Mesendoderm (in vitro differentiated cells): Measurements from ENCODE around the gene ICAM4. TPM values are rescaled to one million over a fixed set of nuclear protein-coding genes. Genes with fewer than 3 reads are reported as not detected.
"Not testable (repeated sequence)": the region's sequence is repeated elsewhere in the genome, so short reads cannot be mapped to it uniquely, and the experiment has no call there.

Experiments
- DNase-seq: peaks from one replicate; pipeline ENCODE4 v3.0.0; 2013
- H2AK5ac ChIP-seq: 2 replicates; pipeline ENCODE4 v1.6.1; 2013; ENCODE audit warnings: low read length, inconsistent platforms
- H2BK120ac ChIP-seq: 2 replicates; pipeline ENCODE4 v1.6.1; 2013; ENCODE audit warnings: low read depth, mild to moderate bottlenecking, low read length, moderate library complexity, mixed read lengths
- H2BK15ac ChIP-seq: replicated peaks from 2 replicates; pipeline ENCODE4 v1.6.1; 2013; ENCODE audit warnings: low read depth, mild to moderate bottlenecking, moderate library complexity
- H2BK5ac ChIP-seq: 2 replicates; pipeline ENCODE4 v1.6.1; 2013; ENCODE audit warnings: low read length, inconsistent platforms
- H3K18ac ChIP-seq: 2 replicates; pipeline ENCODE4 v1.6.1; 2013; ENCODE audit warnings: mild to moderate bottlenecking, low read length, mixed read lengths
- H3K23ac ChIP-seq: one replicate; pipeline ENCODE4 v1.6.1; 2013; ENCODE audit warnings: low read length
- H3K27ac ChIP-seq: 2 replicates; pipeline ENCODE4 v1.5.1; 2013; ENCODE audit warnings: low read depth, mild to moderate bottlenecking, inconsistent platforms, low read length, moderate library complexity
- H3K27me3 ChIP-seq: 2 replicates; pipeline ENCODE4 v1.6.1; 2013; ENCODE audit warnings: low read length, control low read depth, mild to moderate bottlenecking, inconsistent platforms; ENCODE audit not compliant: insufficient read depth, poor library complexity
- H3K36me3 ChIP-seq: 2 replicates; pipeline ENCODE4 v1.6.1; 2013; ENCODE audit warnings: low read length, inconsistent platforms; ENCODE audit not compliant: control insufficient read depth, insufficient read depth
- H3K4ac ChIP-seq: one replicate; pipeline ENCODE4 v1.6.1; 2013; ENCODE audit warnings: low read depth, mild to moderate bottlenecking, low read length, moderate library complexity
- H3K4me1 ChIP-seq: 2 replicates; pipeline ENCODE4 v1.6.1; 2013; ENCODE audit warnings: low read depth, low read length, inconsistent platforms; ENCODE audit not compliant: control insufficient read depth
- H3K4me2 ChIP-seq: 2 replicates; pipeline ENCODE4 v1.6.1; 2013; ENCODE audit warnings: low read length
- H3K4me3 ChIP-seq: 2 replicates; pipeline ENCODE4 v1.5.1; 2013; ENCODE audit warnings: mild to moderate bottlenecking, low read length
- H3K56ac ChIP-seq: one replicate; pipeline ENCODE4 v1.6.1; 2013; ENCODE audit warnings: low read length
- H3K79me1 ChIP-seq: 2 replicates; pipeline ENCODE4 v1.6.1; 2013; ENCODE audit warnings: low read length, inconsistent platforms
- H3K79me2 ChIP-seq: 2 replicates; pipeline ENCODE4 v1.6.1; 2013; ENCODE audit warnings: mild to moderate bottlenecking, low read length; ENCODE audit not compliant: control insufficient read depth, insufficient read depth
- H3K9ac ChIP-seq: 2 replicates; pipeline ENCODE4 v1.6.1; 2013; ENCODE audit warnings: low read length, inconsistent platforms
- H4K5ac ChIP-seq: one replicate; pipeline ENCODE4 v1.6.1; 2013; ENCODE audit warnings: low read length
- H4K8ac ChIP-seq: one replicate; pipeline ENCODE4 v1.6.1; 2013; ENCODE audit warnings: low read depth, mild to moderate bottlenecking, control low read depth, low read length, moderate library complexity
- WGBS: extraction: QIAGEN DNeasy Blood & Tissue Kit; methylation state at CpG from one replicate; pipeline ENCODE4 v1.1.7; 2013; ENCODE audit warnings: low lambda C conversion rate, missing lambda C conversion rate; ENCODE audit not compliant: insufficient coverage; ENCODE audit errors: extremely low coverage; 5-methylcytosine and 5-hydroxymethylcytosine counted together
- polyA plus RNA-seq, 2 experiments: library from polyadenylated mRNA; stranded (reverse); fragments of 200-250 nt; gene quantifications; one replicate each; pipeline ENCODE4 v1.2.3, GENCODE V29; 2013

The ICAM4 gene, protein sequence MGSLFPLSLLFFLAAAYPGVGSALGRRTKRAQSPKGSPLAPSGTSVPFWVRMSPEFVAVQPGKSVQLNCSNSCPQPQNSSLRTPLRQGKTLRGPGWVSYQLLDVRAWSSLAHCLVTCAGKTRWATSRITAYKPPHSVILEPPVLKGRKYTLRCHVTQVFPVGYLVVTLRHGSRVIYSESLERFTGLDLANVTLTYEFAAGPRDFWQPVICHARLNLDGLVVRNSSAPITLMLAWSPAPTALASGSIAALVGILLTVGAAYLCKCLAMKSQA
- polyA plus RNA-seq (2013, experiment 1 of 2), result 0.46 TPM
- 0.36 TPM for polyA plus RNA-seq (2013, experiment 2 of 2)

GRCh38 chr19:10286803-10287737 is at the start of gene ICAM4:
ICAM4 (plus strand) TSS chr19:10286955; CDS start chr19:10287013, 58 bp downstream.
- no peak within 1 kb of the TSS for H2BK120ac ChIP-seq
- no peak within 1 kb of the TSS for H4K8ac ChIP-seq
- H3K27me3 ChIP-seq, result peaks cover 31% of the 10 kb centered on the region
- H3K4me3 ChIP-seq, result no peak within 1 kb of the TSS
- H3K4ac ChIP-seq, result no peak within 1 kb of the TSS
- H4K5ac ChIP-seq, result no peak within 1 kb of the TSS
- WGBS, result no CpG with 5 or more reads among the region's 59 CpGs
- peak within 1 kb of the TSS; percentile 75 for H3K4me2 ChIP-seq
- no peak within 1 kb of the TSS for H2BK5ac ChIP-seq
- no peak within 1 kb of the TSS for H3K18ac ChIP-seq
- peak within 1 kb of the TSS; percentile 83 for H3K56ac ChIP-seq
- peak; percentile 68 for DNase-seq
- H3K23ac ChIP-seq, result no peak within 1 kb of the TSS
- peak within 1 kb of the TSS; percentile 55 for H3K9ac ChIP-seq
- no peaks in the 10 kb centered on the region for H3K79me2 ChIP-seq
- no peaks in the 10 kb centered on the region for H3K36me3 ChIP-seq
- no peak within 1 kb of the TSS for H3K27ac ChIP-seq
- H3K79me1 ChIP-seq, result no peaks in the 10 kb centered on the region
- H2BK15ac ChIP-seq, result no peak within 1 kb of the TSS
- peaks cover 5% of the 10 kb centered on the region for H3K4me1 ChIP-seq
- H2AK5ac ChIP-seq, result no peak within 1 kb of the TSS

DNA sequence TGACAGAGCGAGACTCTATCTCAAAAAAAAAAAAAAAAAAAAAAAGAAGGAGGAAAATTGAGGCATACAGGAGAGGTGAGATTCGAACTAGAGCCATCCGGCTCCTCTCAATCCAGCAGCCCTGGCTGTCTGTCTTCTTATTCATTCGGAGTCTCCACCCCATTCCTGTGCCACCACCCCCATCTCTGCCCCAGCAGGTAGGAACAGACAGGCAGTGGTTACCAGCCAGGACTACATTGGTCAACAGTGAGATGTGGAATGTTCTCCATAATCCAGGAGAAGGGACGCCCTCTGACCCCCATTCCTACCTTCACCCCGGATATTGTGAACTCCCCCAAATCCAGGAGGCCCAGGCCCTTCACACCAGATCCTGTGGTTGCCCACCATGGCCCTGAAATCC is 49.1 kb upstream of the ICAM4 start:
- H4K5ac ChIP-seq, result no peak overlapping the region
- no peak overlapping the region for H3K56ac ChIP-seq
- H3K4me3 ChIP-seq, result no peak overlapping the region
- no peak for DNase-seq
- no peak overlapping the region for H2BK5ac ChIP-seq
- no peak overlapping the region for H4K8ac ChIP-seq
- no peaks in the 10 kb centered on the region for H3K79me2 ChIP-seq
- H3K4me2 ChIP-seq, result no peak overlapping the region
- no peaks in the 10 kb centered on the region for H3K79me1 ChIP-seq
- no peak overlapping the region for H2AK5ac ChIP-seq
- no peaks in the 10 kb centered on the region for H3K36me3 ChIP-seq
- no peak overlapping the region for H3K9ac ChIP-seq
- H3K27me3 ChIP-seq, result no peaks in the 10 kb centered on the region
- H3K4ac ChIP-seq, result no peak overlapping the region
- H3K23ac ChIP-seq, result no peak overlapping the region
- H3K18ac ChIP-seq, result no peak overlapping the region
- WGBS, result no CpG with 5 or more reads among the region's 6 CpGs
- H3K4me1 ChIP-seq, result no peaks in the 10 kb centered on the region
- no peak overlapping the region for H2BK120ac ChIP-seq
- no peak overlapping the region for H3K27ac ChIP-seq
- no peak overlapping the region for H2BK15ac ChIP-seq

DNA sequence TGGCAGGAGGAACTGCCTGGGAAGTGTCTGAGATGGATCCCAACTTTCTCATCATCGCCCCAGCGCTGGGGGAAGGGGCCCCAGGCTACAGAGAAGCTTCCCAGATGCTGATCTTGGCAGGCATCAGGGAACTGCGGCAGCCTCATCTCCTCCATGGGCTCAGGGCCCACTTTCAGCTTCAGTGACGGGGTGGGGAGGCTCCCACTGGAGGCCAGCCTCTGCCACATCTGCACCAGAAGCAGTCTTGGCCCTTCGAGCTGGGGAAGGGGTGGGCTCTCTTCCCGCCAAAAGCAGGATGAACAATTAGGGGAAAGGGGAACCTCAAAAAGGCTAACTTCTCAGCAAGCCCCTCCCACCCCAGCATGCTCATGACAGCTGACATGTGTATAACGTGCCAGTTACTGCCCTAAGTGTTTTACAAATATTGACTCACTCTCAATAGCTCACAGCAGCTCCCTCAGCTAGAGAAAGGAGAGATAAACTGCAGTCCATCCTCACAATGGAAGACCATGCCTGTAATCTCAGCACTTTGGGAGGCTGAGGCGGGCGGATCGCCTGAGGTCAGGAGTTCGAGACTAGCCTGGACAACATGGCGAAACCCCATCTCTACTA is 48.5 kb upstream of the ICAM4 start:
- Histone ChIP-seq H3K23ac (no peak overlapping the region), H3K18ac (no peak overlapping the region), H2BK5ac (no peak overlapping the region), H3K79me2 (no peaks in the 10 kb centered on the region), H2BK15ac (no peak overlapping the region), H3K27me3 (no peaks in the 10 kb centered on the region), H3K27ac (no peak overlapping the region), H4K8ac (no peak overlapping the region), H3K36me3 (no peaks in the 10 kb centered on the region), H3K56ac (no peak overlapping the region), H3K4me2 (no peak overlapping the region), H2BK120ac (no peak overlapping the region), H3K4ac (no peak overlapping the region), H4K5ac (no peak overlapping the region), H3K4me3 (no peak overlapping the region), H3K9ac (no peak overlapping the region), H3K4me1 (no peaks in the 10 kb centered on the region), H3K79me1 (no peaks in the 10 kb centered on the region), H2AK5ac (no peak overlapping the region)
- WGBS, result no CpG with 5 or more reads among the region's 12 CpGs
- no peak for DNase-seq

DNA sequence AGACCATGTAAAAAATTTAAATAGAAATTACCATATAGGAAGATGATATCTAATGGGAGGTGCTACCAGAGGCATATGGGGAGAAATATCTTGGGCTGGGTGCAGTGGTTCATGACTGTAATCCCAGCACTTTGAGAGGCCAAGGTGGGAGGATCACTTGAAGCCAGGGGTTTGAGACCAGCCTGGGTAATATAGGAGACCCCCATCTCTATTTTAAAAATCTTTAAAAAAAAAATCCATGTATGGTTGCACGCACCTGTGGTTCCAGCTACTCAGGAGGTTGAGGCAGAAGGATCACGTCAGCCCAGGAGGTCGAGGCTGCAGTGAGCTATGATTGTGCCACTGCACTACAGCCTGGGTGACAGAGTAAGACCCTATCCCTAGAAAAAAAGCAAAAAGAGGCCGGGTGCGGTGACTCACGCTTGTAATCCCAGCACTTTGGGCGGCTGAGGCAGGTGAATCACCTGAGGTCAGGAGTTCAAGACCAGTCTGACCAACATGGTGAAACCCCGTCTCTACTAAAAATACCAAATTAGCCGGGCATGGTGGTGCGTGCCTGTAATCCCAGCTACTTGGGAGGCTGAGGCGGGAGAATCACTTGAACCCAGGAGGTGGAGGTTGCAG is 44.8 kb upstream of the ICAM4 start:
- not testable (repeated sequence) for H4K8ac ChIP-seq, H3K23ac ChIP-seq, H3K36me3 ChIP-seq, H3K27me3 ChIP-seq, H2BK15ac ChIP-seq, H3K79me1 ChIP-seq, H3K4me3 ChIP-seq, H2BK5ac ChIP-seq, DNase-seq, H2BK120ac ChIP-seq, H3K4ac ChIP-seq, H4K5ac ChIP-seq, H3K18ac ChIP-seq, H3K4me1 ChIP-seq, H2AK5ac ChIP-seq, H3K4me2 ChIP-seq, H3K27ac ChIP-seq, H3K9ac ChIP-seq, H3K79me2 ChIP-seq, H3K56ac ChIP-seq
- WGBS, result no CpG with 5 or more reads among the region's 11 CpGs

DNA sequence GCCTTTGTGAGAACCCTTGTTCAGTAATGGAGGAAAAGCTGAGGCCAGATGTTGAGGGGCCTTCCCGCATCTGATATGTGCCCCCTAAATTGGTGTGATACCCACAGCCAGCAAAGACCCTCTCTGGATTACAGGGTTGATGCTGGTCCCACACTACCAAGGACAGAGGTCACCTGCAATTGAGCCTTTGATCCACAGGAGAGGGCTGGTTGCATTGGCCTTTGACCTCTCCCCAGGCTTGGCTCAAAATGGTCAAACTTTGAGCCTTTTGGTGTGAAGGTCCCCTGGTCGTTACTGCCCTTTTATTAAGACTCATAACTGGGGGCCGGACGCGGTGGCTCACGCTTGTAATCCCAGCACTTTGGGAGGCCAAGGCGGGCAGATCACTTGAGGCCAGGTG is 43.1 kb upstream of the ICAM4 start:
- Histone ChIP-seq H2BK5ac (no peak overlapping the region), H3K4me3 (no peak overlapping the region), H2AK5ac (no peak overlapping the region), H4K8ac (no peak overlapping the region), H3K18ac (no peak overlapping the region), H3K4me2 (no peak overlapping the region), H3K79me2 (no peaks in the 10 kb centered on the region), H3K4ac (no peak overlapping the region), H3K23ac (no peak overlapping the region), H3K27ac (no peak overlapping the region), H3K36me3 (no peaks in the 10 kb centered on the region), H3K27me3 (no peaks in the 10 kb centered on the region), H3K9ac (no peak overlapping the region), H3K4me1 (no peaks in the 10 kb centered on the region), H4K5ac (no peak overlapping the region), H3K56ac (no peak overlapping the region), H3K79me1 (no peaks in the 10 kb centered on the region), H2BK15ac (no peak overlapping the region), H2BK120ac (no peak overlapping the region)
- WGBS, result no CpG with 5 or more reads among the region's 7 CpGs
- no peak for DNase-seq
